Peyer's patch (tissue), 4 donors: ENCODE data around the gene SCUBE1.

ENCODE experiments used
- CTCF ChIP-seq, 6 experiments: fragments of 450-650 bp in 4 of 6; fragments of 200-600 bp in 2 of 6; sonication (generic) in 1 of 6; IDR thresholded peaks; one replicate each; pipeline ENCODE4 v1.5.1; 2017 to 2019; ENCODE audit warnings: antibody characterized with exemption in 6 of 6, mild to moderate bottlenecking in 3 of 6, moderate library complexity in 1 of 6
- POLR2A ChIP-seq, 2 donors: fragments of 450-650 bp; IDR thresholded peaks; one replicate each; pipeline ENCODE4 v1.5.1; 2017; ENCODE audit warnings: antibody characterized with exemption in 2 of 2, mild to moderate bottlenecking in 2 of 2, moderate library complexity in 2 of 2

- no peak for TF ChIP-seq CTCF (IDR thresholded peaks at IDR 0.05)
- TF ChIP-seq POLR2A (IDR thresholded peaks at IDR 0.05), result no peak
Observed at GRCh38 chr22:43326331-43327156, 16.6 kb downstream of the SCUBE1 start.
